GM21447 (cell line): ENCODE measurements around the gene COL23A1.
A peak's percentile ranks its signal among the peaks of the same experiment; 100 is the strongest.
"Not testable (repeated sequence)": the region's sequence is repeated elsewhere in the genome, so short reads cannot be mapped to it uniquely, and the experiment has no call there.

Experiments
- ATAC-seq: cut with Tn5 transposase; IDR thresholded peaks from one replicate; pipeline ENCODE4 v1.9.1; 2021; ENCODE audit not compliant: unreplicated experiment

The COL23A1 gene

DNA sequence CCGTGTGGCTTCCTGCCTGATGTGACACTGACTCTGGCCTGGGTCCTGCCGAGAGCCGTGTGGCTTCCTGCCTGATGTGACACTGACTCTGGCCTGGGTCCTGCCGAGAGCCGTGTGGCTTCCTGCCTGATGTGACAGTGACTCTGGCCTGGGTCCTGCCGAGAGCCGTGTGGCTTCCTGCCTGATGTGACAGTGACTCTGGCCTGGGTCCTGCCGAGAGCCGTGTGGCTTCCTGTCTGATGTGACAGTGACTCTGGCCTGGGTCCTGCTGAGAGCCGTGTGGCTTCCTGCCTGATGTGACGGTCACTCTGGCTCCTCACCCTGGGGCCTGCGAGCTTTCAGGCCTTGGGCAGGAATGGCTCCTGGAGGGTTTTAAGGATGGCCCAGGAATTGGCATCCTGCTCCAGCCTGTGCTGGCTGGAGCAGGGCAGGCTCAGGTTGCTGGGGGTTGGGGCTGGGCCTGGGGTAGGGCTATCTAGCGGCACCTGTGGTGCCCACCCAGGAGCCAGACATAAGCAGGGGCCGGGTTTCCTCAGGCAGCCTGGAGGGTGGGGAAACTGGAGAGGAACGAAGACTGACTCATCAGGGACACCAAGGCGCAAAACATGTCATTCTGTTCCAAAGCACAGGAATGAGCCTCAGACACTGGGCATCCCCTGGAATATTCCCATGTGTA is 350.4 kb downstream of the COL23A1 start:
- ATAC-seq = not testable (repeated sequence)

DNA sequence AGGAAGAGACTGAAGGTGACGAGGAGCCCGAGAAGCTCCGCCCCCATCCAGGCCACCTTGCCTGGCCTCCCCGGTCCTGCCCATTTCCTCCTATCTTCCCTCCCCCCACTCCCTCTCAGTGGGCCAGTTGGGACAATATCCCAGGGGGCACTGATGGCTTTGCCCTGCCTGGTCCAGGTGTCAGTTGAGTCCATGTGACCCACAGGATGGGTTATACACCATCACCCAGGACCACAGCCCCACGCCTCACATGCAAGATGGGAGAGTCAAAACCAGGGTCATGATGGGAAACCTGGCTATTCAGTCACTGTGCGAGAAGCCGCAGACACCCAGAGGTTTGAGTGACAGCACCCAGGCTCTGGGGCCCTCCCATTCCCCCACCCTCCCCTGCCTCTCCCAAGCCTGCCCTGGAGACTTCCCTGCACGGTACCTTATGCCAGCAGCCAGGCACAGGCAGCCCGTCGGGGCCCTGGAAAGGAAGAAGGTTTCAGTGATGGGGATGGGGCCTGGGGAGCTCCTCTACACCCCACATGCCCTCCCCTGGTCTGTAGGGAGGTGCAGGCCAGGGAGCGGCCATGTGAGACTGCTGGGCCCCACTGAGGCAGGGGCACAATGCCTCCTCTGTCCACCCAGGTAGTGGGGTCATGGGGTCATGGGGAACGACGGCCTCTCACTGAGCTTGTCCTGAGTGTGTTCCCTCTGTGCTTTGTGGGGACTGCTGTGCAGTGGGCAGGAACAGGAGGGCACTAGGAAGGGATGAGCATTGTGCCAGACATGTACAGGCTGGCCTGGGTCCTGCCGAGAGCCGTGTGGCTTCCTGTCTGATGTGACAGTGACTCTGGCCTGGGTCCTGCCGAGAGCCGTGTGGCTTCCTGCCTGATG is 351.2 kb downstream of the COL23A1 start:
- no peak for ATAC-seq

DNA sequence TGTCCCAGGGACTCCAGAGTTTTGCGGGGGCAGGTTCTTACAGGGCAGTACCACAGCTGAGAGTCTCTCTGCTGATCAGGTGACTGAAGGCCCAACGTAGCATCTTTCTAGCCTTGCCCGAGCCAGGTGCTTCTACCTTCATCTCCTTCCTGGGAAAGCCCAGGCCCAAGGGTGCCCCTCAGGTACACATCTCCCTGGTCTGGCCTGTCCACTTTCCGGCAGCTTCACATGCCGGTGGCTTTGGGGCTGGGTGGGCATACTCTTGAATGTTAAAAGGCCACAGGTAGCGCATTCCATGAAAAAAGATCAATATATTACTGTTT is 351.9 kb downstream of the COL23A1 start:
- ATAC-seq = no peak

DNA sequence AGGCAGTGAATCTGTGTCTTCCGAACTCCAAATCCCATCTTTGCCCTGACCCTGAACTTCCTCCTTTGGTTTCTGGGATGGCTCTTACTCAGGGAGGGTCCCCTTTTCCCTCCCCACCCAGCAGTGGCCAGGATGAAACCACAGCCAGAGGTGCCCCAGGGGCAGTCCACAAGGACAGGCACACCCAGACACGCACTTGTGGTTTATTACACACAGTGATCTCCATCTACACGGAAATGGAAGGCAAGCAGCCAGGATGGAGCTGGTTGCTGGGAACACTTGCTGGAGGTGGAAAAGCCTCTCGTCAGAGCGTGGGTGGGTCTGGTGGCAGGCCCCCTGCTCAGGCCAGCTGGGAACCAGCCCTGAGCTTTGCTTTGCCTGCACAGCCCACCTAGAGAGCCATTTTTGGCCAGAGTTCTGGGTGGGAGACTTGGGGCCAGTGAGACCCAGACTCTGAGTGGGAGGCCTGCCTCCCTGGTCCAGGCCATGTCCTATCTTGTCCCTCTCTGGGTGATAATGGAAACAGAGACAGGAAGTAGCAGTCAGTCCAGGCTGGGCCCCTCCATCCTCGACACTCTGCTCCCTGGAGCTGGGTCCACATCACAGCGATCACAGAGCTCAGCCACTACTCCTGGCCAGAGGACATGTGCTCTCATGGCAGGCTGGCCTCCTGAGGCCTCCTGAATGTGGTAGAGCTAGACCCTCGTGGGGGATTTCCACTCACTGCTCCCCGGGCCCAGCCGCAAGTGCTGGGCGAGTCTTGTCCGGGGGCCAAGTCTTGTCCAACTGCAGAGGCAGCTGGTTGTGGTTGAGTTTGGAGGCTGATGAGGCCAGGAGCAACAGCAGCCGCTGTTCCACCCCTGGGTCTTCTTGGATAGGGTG is 352.5 kb downstream of the COL23A1 start:
- no peak for ATAC-seq

DNA sequence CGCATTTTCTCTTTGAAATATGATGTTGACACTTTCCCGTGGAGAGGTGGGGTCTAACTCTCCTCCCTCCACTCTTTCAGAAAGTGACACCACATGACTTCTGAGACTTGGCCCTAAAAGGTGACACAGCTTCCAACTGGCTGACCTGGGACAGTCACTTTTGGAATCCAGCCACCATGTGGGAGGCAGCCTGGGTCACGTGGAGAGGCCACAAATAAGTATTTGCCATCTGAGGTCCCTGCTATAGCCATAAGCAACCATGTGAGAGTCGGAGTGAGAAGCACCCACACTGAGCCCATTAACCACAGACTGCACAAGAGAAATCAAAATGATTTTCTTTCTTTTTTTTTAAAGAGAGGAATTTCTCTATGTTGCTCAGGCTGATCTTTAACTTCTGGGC is 353.5 kb downstream of the COL23A1 start:
- ATAC-seq = no peak

DNA sequence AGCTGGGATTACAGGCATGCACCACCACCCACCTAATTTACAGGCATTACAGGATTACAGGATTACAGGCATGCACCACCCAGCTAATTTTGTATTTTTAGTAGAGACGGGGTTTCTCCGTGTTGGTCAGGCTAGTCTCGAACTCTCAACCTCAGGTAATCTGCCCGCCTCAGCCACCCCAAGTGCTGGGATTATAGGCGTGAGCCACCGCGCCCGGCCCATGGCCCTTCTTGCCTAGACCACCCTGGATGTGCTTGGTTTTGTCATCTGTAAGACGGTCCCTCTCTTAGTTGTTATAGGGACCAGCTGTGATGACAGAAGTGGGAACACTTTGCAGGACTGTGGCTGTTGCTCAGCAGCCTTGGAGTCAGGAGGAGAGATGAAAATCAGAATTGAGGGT is 354.1 kb downstream of the COL23A1 start:
- ATAC-seq = no peak

DNA sequence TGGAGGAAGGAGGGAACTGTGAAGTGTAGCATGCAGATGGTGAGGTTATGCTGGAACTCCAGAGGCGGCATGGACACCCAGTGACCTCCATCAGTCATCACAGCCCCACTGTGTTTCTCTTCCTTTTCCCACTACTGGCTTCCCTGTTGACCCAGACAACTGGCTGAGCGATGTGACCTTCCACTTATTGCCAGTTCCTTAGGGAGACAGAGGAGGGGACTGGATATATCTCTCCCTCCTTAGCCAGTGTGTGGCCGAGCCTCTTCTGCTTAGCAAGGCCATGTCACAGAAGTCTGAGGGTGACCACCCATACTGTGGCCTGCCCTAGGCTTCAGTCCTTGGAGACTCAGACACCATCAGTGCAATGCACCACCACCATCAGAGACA is 354.6 kb downstream of the COL23A1 start:
- no peak for ATAC-seq

DNA sequence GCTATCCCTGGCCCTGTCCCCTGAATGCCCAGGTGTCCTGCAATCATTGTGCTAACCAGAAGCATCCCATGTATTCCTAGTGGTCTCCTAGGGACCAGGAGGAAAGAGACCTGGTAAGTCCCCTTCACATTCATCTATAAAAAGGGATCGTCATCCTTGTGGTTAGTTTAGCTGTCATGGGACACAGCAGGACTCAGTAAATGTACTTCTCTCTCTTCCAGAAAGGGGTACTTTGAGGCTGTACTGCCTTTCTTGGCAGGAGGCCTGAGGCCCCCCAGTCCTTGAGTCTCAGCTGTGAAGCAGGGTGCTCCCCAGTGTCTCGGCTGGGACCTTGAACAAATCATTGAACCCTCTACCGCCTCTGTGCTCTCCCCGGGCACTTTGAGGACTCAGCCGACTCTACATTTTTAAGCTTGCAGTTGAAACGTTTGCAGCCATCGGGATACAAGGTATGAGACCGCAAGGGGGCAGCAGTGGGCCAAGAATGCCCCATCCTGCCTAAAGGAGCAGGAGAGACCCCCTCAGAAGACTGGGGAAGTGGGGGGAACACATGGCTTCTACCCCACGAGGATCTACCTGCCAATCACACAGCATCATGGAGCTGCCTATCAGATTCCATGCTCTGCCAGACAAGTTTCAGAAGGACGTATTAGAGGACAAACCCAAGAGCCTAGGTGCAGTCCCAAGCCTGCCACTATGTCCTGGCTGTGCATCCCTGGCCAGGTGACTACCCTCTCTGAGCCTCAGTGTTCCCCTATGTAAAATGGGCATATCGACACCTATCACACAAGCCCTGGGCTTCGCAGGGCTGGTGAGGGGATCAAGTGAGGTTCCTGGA is 355.2 kb downstream of the COL23A1 start:
- ATAC-seq = no peak

DNA sequence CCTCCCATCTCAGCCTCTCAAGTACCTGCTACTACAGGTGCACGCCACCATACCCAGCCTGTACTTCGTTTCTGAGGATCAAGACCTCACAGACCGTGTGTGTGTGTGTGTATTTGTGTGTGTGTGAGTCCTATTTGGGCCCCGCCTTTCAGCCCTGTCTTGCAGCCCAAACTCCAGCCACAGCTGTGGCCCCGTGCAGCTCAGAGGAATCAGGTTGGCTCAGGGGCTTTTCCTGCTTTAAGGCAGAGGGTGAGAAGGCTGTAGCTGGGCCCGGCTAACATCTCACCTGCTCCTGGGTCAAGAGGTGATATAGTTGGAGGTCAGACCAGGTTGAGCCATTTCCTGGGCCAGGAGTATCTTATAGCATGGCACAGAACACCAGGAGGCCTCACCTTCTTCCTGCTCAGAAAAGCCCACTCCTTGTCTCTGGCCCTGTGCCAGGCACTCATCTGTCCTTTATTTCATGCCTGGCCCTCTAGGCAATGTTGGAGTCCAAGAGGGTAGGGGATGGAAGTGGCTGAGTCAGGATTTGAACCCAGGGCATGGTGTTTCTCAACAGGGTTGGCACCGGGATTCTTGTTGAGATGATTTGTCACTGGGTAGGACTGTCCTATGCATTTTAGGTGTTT is 356.0 kb downstream of the COL23A1 start:
- no peak for ATAC-seq

DNA sequence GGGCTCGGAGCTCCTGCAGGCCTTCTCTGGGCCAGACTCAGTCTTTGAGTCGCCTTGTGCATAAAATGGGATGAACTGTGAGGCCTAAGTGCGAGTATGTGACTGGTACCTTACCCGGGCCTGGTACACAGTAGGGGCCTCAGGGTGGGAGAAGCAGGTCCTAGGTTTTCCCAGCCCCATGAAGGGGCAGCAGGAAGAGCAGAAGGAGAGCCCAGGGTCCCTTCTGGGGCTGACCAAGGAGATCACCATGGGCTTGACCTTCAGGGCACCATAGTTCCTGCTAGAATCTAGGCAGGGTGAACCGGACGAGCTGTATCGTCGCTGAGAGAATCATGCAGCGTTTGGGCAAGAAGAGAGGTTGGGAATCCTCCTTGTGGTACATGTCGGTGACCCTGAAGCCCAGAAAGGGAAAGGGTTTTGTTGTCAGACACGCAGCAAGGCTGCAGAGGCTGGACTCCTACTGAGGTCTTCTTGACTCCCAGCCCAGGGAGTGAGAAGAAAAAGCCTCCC is 357.2 kb downstream of the COL23A1 start:
- peak; percentile 26 for ATAC-seq

DNA sequence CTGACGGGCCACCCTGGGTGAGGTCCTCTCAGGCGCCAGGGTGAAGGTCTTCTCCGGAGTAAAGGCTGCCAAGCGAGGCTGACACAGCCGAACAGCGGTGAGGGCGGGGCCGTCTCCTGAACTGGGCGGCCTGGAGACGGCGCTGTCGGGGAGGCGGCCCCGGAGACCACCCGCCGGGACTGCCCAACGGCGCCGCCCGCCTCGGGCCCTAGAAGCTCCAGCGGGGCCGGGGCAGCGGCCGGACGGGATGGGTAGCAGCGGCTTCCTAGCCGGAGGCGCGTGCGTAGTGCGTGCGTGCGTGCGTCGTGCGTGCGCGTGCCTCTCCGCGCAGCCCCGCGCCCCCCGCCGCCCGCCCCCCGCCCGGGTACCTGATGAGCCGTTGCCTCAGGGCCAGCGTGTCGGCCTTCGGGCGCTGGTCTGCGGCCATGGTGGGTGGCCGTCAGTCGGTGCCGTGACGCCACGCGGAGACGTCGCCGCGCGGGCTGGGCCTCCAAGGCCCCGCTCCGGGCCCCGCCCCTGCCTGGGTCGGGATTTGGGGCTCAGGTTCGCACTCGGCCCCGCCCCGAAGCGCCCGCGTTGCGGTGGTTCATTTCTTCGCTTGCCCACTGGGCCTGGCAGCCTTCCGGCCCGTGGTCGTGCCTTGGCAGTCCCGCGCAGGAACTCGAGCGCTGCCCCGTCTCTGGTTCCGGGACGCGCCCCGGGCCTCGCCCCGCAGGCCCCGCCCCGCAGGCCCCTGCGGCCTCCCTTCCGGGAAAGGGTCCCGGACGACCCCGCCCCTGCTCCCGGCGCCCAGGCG is 357.9 kb downstream of the COL23A1 start, which contains the start of gene PHYKPL:
Gene PHYKPL, minus strand, starts transcription at position 679 of the 796 bp plus-strand sequence. Its CDS starts 252 bp downstream, at position 427.
- peak; percentile 75 for ATAC-seq

DNA sequence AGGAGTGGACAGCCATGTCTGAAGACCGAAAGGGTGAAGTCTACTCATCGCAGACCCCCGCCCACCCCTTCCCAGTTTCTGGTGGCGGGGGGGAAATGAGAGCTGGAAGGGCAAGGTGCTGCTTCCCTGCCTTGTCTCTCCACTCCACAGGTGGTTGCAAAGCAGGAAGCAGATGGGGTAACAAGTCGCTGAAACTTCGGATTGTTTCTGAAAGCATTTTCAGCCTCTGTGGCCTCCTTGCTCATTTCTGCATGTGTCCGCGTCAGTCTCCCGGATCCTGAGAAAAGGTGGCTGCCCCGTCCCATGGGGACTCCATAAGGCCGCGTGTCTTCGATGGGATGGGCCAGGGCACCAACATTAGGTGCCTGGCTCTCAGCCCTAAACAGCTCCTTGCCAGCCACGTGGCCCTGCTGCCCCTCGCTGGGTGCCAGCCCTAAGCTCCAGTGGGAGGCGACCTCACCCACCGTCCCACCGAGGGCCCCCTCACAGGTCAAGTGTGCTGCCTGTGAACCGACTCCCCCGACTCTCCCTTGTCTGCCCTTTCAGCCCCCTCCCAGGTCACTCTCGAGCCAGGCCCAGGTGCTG is 358.6 kb downstream of the COL23A1 start:
- ATAC-seq = no peak

DNA sequence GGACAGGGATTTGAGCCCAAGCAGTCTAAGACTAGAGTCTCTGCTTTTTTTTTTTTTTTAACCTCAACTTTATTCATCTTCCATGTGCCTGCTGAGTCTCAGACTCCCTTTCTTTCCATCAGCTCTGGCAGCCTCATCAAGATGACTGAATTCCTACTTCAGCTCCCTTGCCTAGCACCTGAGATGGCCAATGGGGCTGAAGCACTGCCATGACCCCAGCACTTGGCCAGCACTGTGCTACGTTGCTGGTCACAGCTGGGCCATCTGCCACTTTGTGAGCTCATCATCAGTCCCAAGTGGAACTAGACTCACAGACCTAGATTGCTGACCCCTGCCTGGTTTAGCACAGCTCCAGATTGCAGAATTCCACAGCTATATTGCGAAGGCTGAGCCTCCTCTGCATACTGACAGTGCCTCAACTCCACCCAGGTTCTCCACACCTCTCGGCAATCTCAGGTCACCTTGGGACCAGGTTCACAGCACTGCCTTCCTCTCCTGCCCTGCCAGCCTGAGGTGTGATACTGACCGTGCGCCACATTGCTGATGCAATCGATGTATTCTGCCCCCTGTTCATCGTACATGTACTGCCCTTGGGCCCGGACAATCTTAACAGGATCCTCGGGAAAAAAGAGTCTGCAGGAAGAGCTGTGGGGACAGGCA is 359.2 kb downstream of the COL23A1 start:
- ATAC-seq = no peak

DNA sequence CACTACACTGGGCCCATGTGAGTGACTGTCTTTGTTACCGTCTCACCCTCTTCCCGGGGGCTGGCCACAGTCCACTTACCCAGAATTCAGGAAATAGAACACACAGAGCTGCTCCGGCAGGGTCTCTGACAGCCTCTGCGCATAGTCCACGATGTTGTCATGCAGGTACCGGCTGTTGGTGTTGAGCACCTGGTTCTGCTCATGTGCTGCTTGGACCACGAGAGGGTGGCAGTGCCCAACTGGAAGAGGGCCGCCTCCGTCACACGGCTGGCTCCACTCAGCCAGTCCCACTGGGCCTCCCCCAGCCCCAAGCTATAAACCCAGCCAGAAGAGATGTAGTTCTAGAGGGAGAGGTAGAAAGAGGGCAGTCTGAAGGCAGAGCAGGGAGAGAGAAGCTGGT is 360.3 kb downstream of the COL23A1 start:
- ATAC-seq = no peak

DNA sequence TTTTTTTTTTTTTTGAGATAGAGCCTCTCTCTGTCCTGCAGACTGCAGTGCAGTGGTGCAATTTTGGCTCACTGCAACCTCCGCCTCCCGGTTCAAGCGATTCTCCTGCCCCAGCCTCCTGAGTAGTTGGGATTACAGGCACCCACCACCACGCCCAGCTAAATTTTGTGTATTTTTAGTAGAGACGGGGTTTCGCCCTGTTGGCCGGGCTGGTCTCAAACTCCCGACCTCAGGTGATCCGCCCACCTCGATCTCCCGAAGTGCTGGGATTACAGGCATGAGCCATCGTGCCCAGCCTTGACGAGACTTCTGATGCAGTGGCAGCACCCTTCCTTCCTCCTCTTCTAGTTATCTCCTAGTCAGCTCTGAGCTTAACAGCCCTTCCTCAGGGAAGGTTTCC is 361.1 kb downstream of the COL23A1 start:
- ATAC-seq = not testable (repeated sequence)

DNA sequence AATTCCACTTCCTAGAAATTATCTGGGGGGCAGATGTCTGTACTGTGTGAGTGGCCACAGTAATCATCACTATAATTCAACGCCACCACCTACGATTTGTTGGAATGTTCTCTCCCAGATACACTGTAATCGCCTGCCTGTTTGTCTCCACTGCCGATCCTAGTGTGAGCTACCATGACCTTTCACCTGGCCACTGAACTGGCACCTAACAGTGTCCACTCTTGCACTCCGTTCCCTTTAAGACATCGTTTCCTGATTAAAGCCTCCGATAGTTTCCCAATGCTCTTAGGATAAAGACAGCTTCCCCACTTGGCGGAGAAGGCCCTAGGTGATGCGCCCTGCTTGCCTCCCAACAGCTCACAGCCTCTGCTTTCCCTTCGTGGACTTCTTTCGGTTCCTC is 361.6 kb downstream of the COL23A1 start:
- ATAC-seq = no peak

DNA sequence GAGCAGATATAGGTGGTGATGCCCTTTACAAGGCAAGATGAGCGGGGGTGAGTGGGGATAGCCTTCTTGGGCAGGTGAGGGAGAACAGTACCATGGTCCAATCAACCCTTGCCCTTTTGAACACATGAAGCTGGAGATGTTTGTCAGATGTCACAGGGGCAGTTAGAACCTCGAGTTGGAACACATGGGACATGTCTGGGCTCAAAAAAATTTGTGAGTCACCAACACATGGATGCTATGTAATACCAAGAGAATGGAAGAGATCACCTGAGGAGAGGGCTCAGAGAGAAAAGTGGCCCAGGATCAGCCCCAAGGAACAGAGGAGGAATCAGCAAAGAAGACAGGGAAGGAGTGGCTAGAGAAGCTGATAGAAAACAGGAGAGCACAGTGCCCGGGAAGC is 362.3 kb downstream of the COL23A1 start:
- ATAC-seq = no peak

DNA sequence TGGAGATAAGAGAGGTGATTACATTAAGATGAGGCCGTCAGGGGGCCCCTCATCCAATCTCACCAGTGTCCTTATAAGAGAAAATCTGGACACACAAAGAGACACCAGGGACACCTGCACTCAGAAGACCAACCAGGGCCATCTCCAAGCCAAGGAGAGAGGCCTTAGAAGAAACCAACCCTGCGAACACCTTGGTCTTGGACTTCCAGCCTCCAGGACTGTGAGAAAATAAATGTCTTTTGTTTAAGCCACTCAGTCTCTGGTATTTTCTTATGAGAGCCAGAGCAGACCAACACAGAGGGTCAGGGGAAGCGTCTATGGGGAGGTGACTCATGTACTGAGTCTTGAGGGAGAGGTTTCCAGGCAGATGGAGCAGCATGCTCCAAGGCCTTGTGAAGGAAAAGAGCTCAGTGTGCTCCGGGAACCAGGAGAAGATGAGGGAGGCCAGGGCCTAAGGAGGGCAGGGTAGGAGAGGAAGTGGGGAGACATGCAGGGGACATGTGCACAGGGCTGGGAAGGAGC is 363.0 kb downstream of the COL23A1 start:
- ATAC-seq = no peak
